Stimulated activated naive B cell treated with anti-CD40 and anti-IgM and Interleukin-4, amounts not matched to agents 10 μg/mL and 1 μg/mL and 100 μg/mL, for 72 hours (primary cell): ENCODE measurements around the gene EHMT1.
A peak's percentile ranks its signal among the peaks of the same experiment; 100 is the strongest.
"Not testable (repeated sequence)": the region's sequence is repeated elsewhere in the genome, so short reads cannot be mapped to it uniquely, and the experiment has no call there.

Experiments
- ATAC-seq, 2 donors: fragments of 150-1000 bp; cut with Tn5 transposase; replicated peaks; 2 replicates each; pipeline ENCODE4 v1.10.0; 2021; ENCODE audit warnings: moderate library complexity in 1 of 2
- DNase-seq: peaks from one replicate; pipeline ENCODE4 v3.0.0; 2021
- H3K27ac Mint-ChIP-seq: one replicate; pipeline ENCODE4 v1.8.0; 2022; ENCODE audit warnings: mild to moderate bottlenecking, mixed read lengths
- H3K27me3 Mint-ChIP-seq, 2 donors: one replicate each; pipeline ENCODE4 v1.8.0; 2022; ENCODE audit warnings: mixed read lengths in 2 of 2
- H3K36me3 Mint-ChIP-seq, 2 donors: one replicate each; pipeline ENCODE4 v1.8.0; 2022; ENCODE audit warnings: mixed read lengths in 2 of 2, mild to moderate bottlenecking in 1 of 2
- H3K4me1 Mint-ChIP-seq, 2 donors: one replicate each; pipeline ENCODE4 v1.8.0; 2022; ENCODE audit warnings: mixed read lengths in 2 of 2, mild to moderate bottlenecking in 1 of 2
- H3K4me3 Mint-ChIP-seq, 2 donors: one replicate each; pipeline ENCODE4 v1.8.0; 2022; ENCODE audit warnings: mild to moderate bottlenecking in 2 of 2, mixed read lengths in 2 of 2, moderate library complexity in 1 of 2
- H3K9me3 Mint-ChIP-seq, 2 donors: one replicate each; pipeline ENCODE4 v1.8.0; 2022; ENCODE audit warnings: mixed read lengths in 2 of 2, mild to moderate bottlenecking in 1 of 2

EHMT1 gene

DNA sequence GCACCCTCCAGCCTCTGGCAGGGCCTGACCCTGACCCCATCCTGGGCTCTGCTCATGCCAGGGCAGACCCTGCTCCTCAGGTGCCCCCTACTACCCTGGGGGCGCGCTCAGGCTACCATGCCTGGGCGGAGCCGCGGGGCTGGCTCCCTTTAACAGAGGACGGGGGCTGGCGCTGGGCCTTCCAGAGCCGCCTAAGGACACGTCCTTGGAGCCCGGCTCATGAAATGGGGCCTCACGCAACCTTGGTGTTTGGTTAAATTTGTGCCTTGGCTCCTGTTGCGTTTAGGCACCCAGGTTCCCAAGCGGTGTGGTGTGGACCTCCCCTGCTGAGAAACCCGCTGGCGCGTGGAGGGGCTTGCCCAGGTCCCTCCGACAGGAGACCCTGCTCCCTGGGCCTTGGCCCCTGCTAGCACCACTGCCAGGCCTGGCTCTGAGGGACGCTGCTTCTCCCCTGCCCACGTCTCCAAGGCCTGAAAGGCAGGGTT, 3.4 kb upstream of the EHMT1 start:
- no peak for DNase-seq
- Mint-ChIP-seq H3K9me3 (no peaks in the 10 kb centered on the region), H3K27me3 (no peaks in the 10 kb centered on the region), H3K27ac (no peak overlapping the region), H3K4me3 (no peak overlapping the region), H3K36me3 (peaks cover 9 to 30% of the 10 kb centered on the region in 2 donors), H3K4me1 (peaks cover 25 to 56% of the 10 kb centered on the region in 2 donors)
- ATAC-seq = no peak

GRCh38 chr9:137619240-137620047, 639 bp downstream of the EHMT1 start:
- peaks cover 6 to 30% of the 10 kb centered on the region in 2 donors for H3K36me3 Mint-ChIP-seq
- peak overlapping the region; percentile 79 to 86 for H3K4me3 Mint-ChIP-seq
- peak; percentile 50 to 58 for ATAC-seq
- peak overlapping the region; percentile 88 for H3K27ac Mint-ChIP-seq
- peak; percentile 44 for DNase-seq
- H3K4me1 Mint-ChIP-seq = peaks cover 23 to 60% of the 10 kb centered on the region in 2 donors
- H3K27me3 Mint-ChIP-seq = no peaks in the 10 kb centered on the region
- no peaks in the 10 kb centered on the region for H3K9me3 Mint-ChIP-seq

- H3K9me3 Mint-ChIP-seq = no peaks in the 10 kb centered on the region
- H3K4me3 Mint-ChIP-seq = peak overlapping the region; percentile 79 to 86
- peaks cover 8 to 26% of the 10 kb centered on the region in 2 donors for H3K36me3 Mint-ChIP-seq
Observed at GRCh38 chr9:137620048-137620405, 1.2 kb downstream of the EHMT1 start.

DNA sequence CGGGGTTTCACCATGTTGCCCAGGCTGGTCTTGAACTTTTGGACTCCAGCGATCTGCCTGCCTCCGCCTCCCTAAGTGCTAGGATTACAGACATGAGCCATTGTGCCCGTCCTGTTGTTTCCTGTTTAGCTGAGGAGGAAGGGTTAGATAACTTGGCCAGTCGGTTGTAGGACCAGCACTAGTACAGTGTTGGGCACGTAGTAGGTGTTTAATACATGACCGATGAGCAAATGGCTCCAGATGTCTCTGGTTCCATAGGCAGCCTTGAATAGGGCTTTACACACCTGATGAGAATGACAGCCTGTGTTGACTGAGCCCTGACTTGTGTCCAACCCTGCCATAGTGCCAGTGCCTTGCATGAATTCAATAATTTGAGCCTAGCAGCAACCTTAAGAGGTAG, 1.8 kb downstream of the EHMT1 start:
- peak overlapping the region; percentile 10 to 35 for H3K4me3 Mint-ChIP-seq
- ATAC-seq (no peak), DNase-seq (no peak)
- H3K36me3 Mint-ChIP-seq = peaks cover 11 to 31% of the 10 kb centered on the region in 2 donors
- H3K27ac Mint-ChIP-seq = peak overlapping the region; percentile 5
- no peaks in the 10 kb centered on the region for H3K27me3 Mint-ChIP-seq
- H3K9me3 Mint-ChIP-seq = no peaks in the 10 kb centered on the region
- peaks cover 24 to 67% of the 10 kb centered on the region in 2 donors for H3K4me1 Mint-ChIP-seq

More at GRCh38 chr9:137620048-137620405, 1.2 kb downstream of the EHMT1 start:
- ATAC-seq (no peak), DNase-seq (no peak)
- Mint-ChIP-seq H3K27me3 (no peaks in the 10 kb centered on the region), H3K27ac (peak overlapping the region; percentile 88), H3K4me1 (peaks cover 19 to 62% of the 10 kb centered on the region in 2 donors)

DNA sequence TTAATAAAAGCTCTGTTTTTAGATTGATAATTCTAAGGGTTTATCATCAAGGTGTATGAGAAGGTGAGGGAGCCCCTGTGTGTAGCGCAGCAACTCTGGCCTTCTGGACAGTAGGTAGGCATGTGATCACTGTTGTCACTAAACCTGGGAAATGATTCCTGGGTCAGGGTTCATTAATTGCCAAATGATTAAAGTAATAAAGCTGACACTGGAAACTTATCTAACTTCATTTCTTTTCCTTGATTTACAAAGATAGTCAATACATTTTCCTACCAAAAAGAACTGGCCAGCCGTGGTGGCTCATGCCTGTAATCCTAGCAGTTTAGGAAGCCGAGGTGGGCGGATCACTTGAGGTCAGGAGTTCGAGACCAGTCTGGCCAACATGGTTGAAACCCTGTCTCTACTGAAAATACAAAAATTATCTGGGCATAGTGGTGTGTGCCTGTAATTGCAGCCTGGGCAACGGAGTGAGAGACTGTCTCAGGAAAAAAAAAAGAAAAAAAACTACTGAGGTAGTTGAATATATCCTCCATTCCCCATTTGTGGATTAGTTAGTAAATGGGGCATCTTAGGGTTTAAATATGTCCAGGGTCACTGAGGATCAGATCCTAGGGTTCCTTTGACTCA, 2.4 kb downstream of the EHMT1 start:
- Mint-ChIP-seq H3K27me3 (no peaks in the 10 kb centered on the region), H3K9me3 (no peaks in the 10 kb centered on the region), H3K27ac (no peak overlapping the region), H3K4me1 (peaks cover 23 to 69% of the 10 kb centered on the region in 2 donors), H3K36me3 (peaks cover 12 to 30% of the 10 kb centered on the region in 2 donors), H3K4me3 (peak overlapping the region in 1 of 2 donors; percentile 10)
- no peak for ATAC-seq
- DNase-seq = no peak

- DNase-seq, H3K9me3 Mint-ChIP-seq, H3K4me3 Mint-ChIP-seq, ATAC-seq, H3K27me3 Mint-ChIP-seq: not testable (repeated sequence)
- H3K4me1 Mint-ChIP-seq = peaks cover 23 to 66% of the 10 kb centered on the region in 2 donors
- peak overlapping the region; percentile 14 for H3K27ac Mint-ChIP-seq
- peaks cover 14 to 33% of the 10 kb centered on the region in 2 donors for H3K36me3 Mint-ChIP-seq
Observed at GRCh38 chr9:137622211-137622610, 3.4 kb downstream of the EHMT1 start.

- no peak overlapping the region for H3K27ac Mint-ChIP-seq
- ATAC-seq = no peak
- H3K9me3 Mint-ChIP-seq = no peaks in the 10 kb centered on the region
- H3K36me3 Mint-ChIP-seq = peaks cover 20 to 38% of the 10 kb centered on the region in 2 donors
- H3K27me3 Mint-ChIP-seq = no peaks in the 10 kb centered on the region
- H3K4me3 Mint-ChIP-seq = no peak overlapping the region
- no peak for DNase-seq
- H3K4me1 Mint-ChIP-seq = peaks cover 23 to 64% of the 10 kb centered on the region in 2 donors
Observed at GRCh38 chr9:137626464-137626863, 7.7 kb downstream of the EHMT1 start.

- not testable (repeated sequence) for H3K9me3 Mint-ChIP-seq, H3K27ac Mint-ChIP-seq, H3K27me3 Mint-ChIP-seq, ATAC-seq, H3K4me3 Mint-ChIP-seq, DNase-seq
- peaks cover 20 to 34% of the 10 kb centered on the region in 2 donors for H3K36me3 Mint-ChIP-seq
- peaks cover 29 to 67% of the 10 kb centered on the region in 2 donors for H3K4me1 Mint-ChIP-seq
Observed at GRCh38 chr9:137627406-137627805, 8.6 kb downstream of the EHMT1 start.

- peaks cover 15 to 42% of the 10 kb centered on the region in 2 donors for H3K36me3 Mint-ChIP-seq
- ATAC-seq (no peak), DNase-seq (no peak)
- no peak overlapping the region for H3K4me3 Mint-ChIP-seq
- H3K4me1 Mint-ChIP-seq = peaks cover 37 to 66% of the 10 kb centered on the region in 2 donors
- no peak overlapping the region for H3K27ac Mint-ChIP-seq
- H3K9me3 Mint-ChIP-seq = no peaks in the 10 kb centered on the region
- no peaks in the 10 kb centered on the region for H3K27me3 Mint-ChIP-seq
Observed at GRCh38 chr9:137630126-137630525, 11.3 kb downstream of the EHMT1 start.

DNA sequence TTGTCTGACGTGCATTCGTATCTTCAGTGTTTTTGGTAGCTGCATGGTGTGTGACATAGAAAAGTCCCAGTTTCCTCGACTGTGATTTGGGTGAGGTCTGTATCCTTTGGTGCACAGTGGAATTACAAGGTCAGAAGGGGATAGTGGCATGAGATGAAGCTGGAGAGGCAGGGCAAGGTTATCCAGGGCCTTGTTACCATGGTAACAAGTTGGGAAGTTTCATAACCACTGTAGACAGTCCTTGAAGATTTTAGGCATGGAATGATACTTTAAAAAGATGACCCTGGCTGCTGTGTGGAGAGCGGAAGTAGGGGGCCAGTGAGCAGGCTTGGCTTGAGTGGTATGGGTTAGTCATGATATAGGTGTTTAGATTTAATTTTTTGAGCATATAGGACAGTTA, 11.9 kb downstream of the EHMT1 start:
- H3K27ac Mint-ChIP-seq = peak overlapping the region; percentile 25
- DNase-seq = no peak
- peaks cover 34 to 61% of the 10 kb centered on the region in 2 donors for H3K4me1 Mint-ChIP-seq
- H3K36me3 Mint-ChIP-seq = peaks cover 12 to 37% of the 10 kb centered on the region in 2 donors
- peak overlapping the region in 1 of 2 donors; percentile 10 for H3K4me3 Mint-ChIP-seq
- no peak for ATAC-seq
- H3K27me3 Mint-ChIP-seq = no peaks in the 10 kb centered on the region
- H3K9me3 Mint-ChIP-seq = no peaks in the 10 kb centered on the region

DNA sequence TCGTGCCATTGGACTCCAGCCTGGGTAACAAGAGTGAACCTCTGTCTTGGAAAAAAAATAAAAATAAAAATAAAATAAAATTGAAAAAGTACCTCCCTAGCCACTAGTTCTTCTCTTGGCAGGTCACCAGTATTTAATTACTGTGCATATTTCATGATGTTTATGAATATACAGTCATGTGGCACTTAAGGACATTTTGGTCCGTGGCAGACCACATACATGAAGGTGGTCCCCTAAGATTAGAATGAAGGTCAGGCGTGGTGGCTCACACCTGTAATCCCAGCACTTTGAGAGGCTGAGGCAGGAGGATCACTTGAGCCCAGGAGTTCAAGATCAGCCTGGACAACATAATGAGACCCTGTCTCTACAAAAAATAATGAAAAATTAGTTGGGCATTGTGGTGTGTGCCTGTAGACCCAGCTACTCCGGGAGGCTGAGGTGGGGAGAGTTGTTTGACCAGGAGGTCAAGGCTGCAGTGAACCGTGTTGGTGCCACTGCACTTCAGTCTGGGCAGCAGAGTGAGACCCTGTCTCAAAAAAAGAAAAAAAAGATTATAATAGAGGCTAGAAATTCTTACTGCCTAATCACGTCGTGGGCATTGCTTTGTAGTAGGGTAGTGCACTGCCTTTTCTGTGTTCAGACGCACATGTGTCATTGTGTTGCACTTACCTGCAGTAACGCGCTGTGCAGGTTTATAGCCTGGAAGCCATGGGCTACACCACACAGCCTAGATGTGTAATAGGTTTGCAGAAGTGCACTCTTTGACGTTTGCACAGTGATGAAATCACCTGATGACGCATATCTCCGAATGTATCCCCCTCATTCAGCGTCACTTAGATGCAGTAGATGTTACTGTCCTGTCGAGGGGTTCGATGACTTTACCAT, 12.8 kb downstream of the EHMT1 start:
- no peak for ATAC-seq
- DNase-seq = no peak
- peaks cover 34 to 62% of the 10 kb centered on the region in 2 donors for H3K4me1 Mint-ChIP-seq
- H3K4me3 Mint-ChIP-seq = no peak overlapping the region
- no peaks in the 10 kb centered on the region for H3K9me3 Mint-ChIP-seq
- H3K27me3 Mint-ChIP-seq = no peaks in the 10 kb centered on the region
- no peak overlapping the region for H3K27ac Mint-ChIP-seq
- peaks cover 15 to 36% of the 10 kb centered on the region in 2 donors for H3K36me3 Mint-ChIP-seq

DNA sequence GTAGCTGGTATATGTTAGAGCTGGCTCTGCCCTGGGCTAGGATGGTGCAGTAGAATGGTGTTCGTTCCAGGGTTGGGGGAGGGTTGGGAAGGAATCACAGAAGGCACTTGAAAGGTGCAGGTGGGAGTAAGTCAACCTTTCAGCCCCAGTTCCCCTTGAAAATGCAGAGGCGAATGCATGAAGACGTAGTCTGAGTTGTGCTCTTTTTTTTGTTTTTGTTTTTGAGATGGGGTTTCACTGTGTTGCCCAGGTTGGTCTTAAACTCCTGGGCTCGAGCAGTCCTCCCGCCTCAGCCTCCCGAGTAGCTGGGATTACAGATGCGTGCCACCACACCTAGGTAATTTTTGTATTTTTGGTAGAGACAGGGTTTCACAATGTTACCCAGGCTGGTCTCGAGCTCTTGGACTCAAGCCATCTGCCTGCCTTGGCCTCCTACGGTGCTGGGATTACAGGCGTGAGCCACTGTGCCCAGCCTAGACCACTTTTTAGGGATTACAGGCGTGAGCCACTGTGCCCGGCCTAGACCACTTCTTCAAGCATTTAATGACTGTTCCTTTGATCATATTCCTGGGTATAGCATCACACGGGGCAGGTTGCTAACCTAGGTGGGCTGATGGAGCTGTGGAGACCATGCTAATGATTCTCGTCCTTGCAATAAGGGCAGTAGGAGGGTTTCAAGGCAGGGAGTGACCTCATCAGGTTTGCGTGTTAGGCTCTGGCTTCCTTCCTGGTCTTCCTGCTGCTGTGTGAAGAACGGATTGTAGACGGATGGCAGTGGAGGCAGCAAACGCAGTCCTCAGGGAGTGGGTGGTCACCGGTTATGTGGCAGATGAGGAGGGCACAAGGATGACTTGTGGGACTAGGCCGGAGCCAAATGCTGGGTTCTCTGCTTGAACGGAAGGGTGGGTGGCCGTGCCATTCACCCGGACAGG, 13.7 kb downstream of the EHMT1 start:
- H3K4me1 Mint-ChIP-seq = peaks cover 36 to 61% of the 10 kb centered on the region in 2 donors
- ATAC-seq = no peak
- H3K27me3 Mint-ChIP-seq = no peaks in the 10 kb centered on the region
- no peaks in the 10 kb centered on the region for H3K9me3 Mint-ChIP-seq
- H3K36me3 Mint-ChIP-seq = peaks cover 19 to 36% of the 10 kb centered on the region in 2 donors
- H3K27ac Mint-ChIP-seq = peak overlapping the region; percentile 49
- no peak for DNase-seq
- H3K4me3 Mint-ChIP-seq = peak overlapping the region in 1 of 2 donors; percentile 17

GRCh38 chr9:137634016-137634415, 15.2 kb downstream of the EHMT1 start:
- H3K4me1 Mint-ChIP-seq = peaks cover 32 to 60% of the 10 kb centered on the region in 2 donors
- no peaks in the 10 kb centered on the region for H3K27me3 Mint-ChIP-seq
- no peak overlapping the region for H3K4me3 Mint-ChIP-seq
- peak overlapping the region; percentile 9 for H3K27ac Mint-ChIP-seq
- ATAC-seq (no peak), DNase-seq (no peak)
- peaks cover 22 to 35% of the 10 kb centered on the region in 2 donors for H3K36me3 Mint-ChIP-seq
- H3K9me3 Mint-ChIP-seq = no peaks in the 10 kb centered on the region
